ENCODE data around the gene POLG.
A peak's percentile ranks its signal among the peaks of the same experiment; 100 is the strongest.

Gene POLG

DNA sequence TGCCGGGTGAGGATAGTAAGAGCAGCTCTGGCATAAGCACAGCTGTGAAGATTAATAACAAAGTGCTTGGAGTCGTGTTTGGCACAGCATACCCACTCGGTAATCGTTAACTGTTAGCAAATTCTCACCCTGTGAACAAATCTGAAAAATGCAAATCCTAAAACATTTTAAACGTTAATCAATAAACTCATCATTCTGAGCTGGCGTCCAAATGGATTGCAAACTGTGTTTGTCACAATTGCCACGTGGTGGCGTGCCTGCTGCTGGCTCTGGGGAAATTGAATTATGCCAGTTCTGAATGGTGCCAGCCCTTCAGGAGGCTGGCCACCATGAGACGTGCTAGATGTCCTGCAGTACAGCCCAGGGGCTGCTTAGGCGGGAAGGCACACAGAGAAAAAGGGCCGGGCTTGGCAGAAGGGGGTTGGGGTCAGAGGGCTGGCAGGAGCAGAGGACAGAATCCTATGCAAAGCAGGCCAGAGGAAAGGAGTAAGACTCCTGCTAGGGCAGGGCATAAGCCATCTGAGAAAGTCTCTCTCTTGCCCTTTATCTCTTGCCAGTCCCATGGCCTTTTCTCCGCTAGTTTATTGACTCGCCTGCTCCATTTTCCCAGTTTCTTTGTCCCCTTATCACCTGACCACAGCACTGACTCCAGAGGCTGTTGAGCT lies 22.1 kb upstream of the POLG start:
- Histone ChIP-seq H3K4me1 (ENCODE audit: insufficient read depth, low read length) (peaks cover 33% of the 10 kb centered on the region), H2AFZ (ENCODE audit: low read depth, low read length) (no peak overlapping the region), H3K27me3 (ENCODE audit: insufficient read depth, low read length) (peaks cover 42% of the 10 kb centered on the region), H3K36me3 (ENCODE audit: insufficient read depth, low read length) (no peaks in the 10 kb centered on the region), H3K9me3 (ENCODE audit: low read length) (peaks cover 2% of the 10 kb centered on the region), H3K4me3 (ENCODE audit: low read length) (no peak overlapping the region)

DNA sequence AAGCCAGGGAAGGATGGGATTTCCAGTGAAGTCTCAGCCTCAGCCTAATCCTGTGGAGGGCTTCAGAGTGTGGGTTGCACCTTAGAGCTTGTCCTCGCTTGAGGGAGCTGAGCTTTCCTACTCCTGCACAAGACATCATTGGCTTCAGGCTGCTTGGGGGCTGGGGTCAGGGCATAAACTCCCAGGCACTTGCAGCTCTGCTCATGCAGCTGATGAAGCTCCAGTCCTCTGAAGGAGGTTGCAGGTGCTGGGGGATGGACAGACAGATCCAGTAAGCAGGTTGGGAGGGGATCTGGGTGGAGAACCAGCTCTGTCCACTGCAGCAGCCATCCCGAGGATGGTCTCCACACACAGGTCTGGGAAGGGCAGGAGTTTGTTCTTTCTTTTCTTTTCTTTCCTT lies 19.4 kb upstream of the POLG start:
- Histone ChIP-seq H3K9me3 (ENCODE audit: low read length) (peaks cover 2% of the 10 kb centered on the region), H3K36me3 (ENCODE audit: insufficient read depth, low read length) (no peaks in the 10 kb centered on the region), H3K4me1 (ENCODE audit: insufficient read depth, low read length) (peaks cover 6% of the 10 kb centered on the region), H3K4me3 (ENCODE audit: low read length) (no peak overlapping the region), H2AFZ (ENCODE audit: low read depth, low read length) (no peak overlapping the region), H3K27me3 (ENCODE audit: insufficient read depth, low read length) (peaks cover 55% of the 10 kb centered on the region)

DNA sequence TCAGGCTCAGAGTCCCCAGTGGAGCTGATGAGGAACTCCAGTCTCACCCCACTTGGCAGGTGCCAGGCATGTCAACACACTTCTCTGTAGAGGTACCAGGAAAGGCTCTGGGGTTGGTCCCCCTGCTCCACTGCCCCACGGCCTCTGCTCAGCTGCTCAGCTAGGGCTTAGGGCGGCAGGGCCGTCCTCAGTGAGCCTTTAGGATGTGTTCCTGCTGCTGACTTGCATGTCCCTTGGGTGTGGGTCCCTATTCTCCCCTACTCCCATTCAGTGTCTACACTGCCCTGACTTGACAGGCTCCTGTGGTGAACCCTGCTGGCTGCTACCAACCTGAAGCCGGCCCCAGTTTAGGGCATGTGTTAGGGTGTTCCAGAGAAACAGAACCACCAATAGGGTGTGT lies 17.9 kb upstream of the POLG start:
- Histone ChIP-seq H3K4me1 (ENCODE audit: insufficient read depth, low read length) (peaks cover 6% of the 10 kb centered on the region), H3K9me3 (ENCODE audit: low read length) (peaks cover 2% of the 10 kb centered on the region), H3K27me3 (ENCODE audit: insufficient read depth, low read length) (peaks cover 54% of the 10 kb centered on the region), H2AFZ (ENCODE audit: low read depth, low read length) (no peak overlapping the region), H3K4me3 (ENCODE audit: low read length) (no peak overlapping the region), H3K36me3 (ENCODE audit: insufficient read depth, low read length) (no peaks in the 10 kb centered on the region)

DNA sequence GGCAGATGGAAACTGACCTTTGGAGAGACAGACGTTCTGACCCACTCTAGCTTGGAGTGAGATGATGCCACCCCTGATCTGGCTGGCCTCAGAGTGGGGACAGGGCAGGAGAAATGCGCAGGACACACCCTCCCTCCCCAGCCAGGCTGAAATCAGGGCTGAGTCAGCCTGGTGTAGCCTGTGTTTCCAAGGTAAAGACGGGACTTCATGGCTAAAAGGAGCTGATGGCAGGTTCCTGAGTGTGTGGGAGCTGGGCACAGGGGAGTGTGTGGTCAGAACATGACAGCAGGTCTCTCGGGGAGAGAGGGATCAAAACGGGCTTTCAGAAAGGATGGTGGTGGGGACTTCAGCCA lies 14.6 kb upstream of the POLG start:
- Histone ChIP-seq H3K4me3 (ENCODE audit: low read length) (no peak overlapping the region), H3K4me1 (ENCODE audit: insufficient read depth, low read length) (peaks cover 3% of the 10 kb centered on the region), H3K27me3 (ENCODE audit: insufficient read depth, low read length) (peaks cover 48% of the 10 kb centered on the region), H3K9me3 (ENCODE audit: low read length) (peaks cover 4% of the 10 kb centered on the region), H3K36me3 (ENCODE audit: insufficient read depth, low read length) (no peaks in the 10 kb centered on the region), H2AFZ (ENCODE audit: low read depth, low read length) (no peak overlapping the region)

DNA sequence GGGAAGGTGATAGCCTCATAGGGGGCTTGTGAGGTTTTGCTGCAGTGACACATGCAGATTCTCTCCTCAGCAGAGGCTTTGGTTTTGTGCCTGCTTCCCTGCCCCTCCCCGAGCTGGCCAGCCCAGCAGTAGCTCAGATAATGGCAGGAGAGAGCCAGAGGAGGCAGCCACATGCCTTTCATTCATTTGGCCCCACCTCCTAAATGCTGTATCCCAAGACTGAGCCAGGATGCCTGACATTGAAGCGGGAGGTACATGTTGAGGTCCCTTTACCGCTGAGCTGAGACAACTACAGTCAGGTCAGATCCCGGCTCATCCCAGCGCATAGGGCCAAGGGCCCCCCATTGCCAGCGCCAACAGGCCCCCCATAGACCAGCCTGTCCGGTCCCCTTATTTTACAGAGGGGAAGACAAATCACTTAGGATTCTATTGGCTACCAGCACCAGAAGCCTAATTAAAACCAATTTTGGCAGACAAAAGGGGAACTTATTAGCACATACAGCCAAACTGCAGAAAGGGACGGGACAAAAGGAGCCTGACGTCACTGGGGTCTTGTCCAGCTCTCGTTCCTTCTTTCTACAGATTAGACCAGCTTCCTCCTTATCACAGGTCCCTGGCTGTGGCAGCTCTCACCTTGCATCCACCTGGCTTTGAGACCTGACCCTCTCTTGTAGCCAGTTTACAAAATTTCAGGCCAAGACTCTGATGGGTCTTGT lies 12.1 kb upstream of the POLG start:
- Histone ChIP-seq H3K36me3 (ENCODE audit: insufficient read depth, low read length) (no peaks in the 10 kb centered on the region), H2AFZ (ENCODE audit: low read depth, low read length) (no peak overlapping the region), H3K4me3 (ENCODE audit: low read length) (no peak overlapping the region), H3K4me1 (ENCODE audit: insufficient read depth, low read length) (peaks cover 3% of the 10 kb centered on the region), H3K9me3 (ENCODE audit: low read length) (peaks cover 2% of the 10 kb centered on the region), H3K27me3 (ENCODE audit: insufficient read depth, low read length) (peaks cover 32% of the 10 kb centered on the region)

DNA sequence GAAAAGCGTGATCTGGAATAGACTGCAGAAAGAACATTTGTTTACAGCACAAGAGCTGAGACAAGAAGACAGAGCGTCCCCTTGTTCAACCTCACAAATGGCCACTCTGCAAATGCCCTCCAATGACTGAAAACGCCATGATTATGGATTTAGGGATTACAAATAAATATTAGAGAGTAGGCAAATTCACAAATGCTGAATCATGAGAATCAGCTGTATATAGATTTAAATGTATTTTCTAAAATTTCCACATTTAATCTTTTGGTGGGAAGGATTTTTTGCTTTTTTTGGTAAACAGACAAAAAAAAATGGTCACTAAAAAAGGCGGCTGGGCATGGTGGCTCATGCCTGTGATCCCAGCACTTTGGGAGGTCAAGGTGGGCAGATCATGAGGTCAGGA lies 10.6 kb upstream of the POLG start:
- Histone ChIP-seq H3K36me3 (ENCODE audit: insufficient read depth, low read length) (no peaks in the 10 kb centered on the region), H3K4me3 (ENCODE audit: low read length) (no peak overlapping the region), H3K4me1 (ENCODE audit: insufficient read depth, low read length) (peaks cover 3% of the 10 kb centered on the region), H2AFZ (ENCODE audit: low read depth, low read length) (no peak overlapping the region), H3K27me3 (ENCODE audit: insufficient read depth, low read length) (peaks cover 28% of the 10 kb centered on the region), H3K9me3 (ENCODE audit: low read length) (peaks cover 2% of the 10 kb centered on the region)

DNA sequence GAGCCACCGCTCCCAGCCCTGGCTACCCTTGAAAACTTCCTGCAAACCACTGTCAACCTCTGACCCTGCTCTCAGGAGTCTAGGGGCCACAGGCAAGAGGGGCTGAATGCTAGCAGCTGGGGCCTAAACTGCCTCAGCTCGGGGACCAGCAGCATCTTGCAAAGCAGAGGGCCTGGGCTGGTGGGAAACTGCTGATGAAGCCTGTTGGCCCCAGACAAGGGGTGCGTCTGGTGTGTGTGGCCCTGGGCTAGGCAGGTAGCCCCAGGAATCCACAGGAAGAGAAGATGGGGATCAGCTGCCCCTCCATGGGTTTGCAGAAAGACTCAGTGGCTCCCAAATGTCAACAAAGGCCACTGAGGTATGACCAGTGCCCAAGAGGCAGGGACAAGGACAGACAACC lies 8.2 kb upstream of the POLG start:
- peaks cover 2% of the 10 kb centered on the region for H3K9me3 ChIP-seq (ENCODE audit: low read length)
- no peaks in the 10 kb centered on the region for H3K36me3 ChIP-seq (ENCODE audit: insufficient read depth, low read length)
- peaks cover 11% of the 10 kb centered on the region for H3K27me3 ChIP-seq (ENCODE audit: insufficient read depth, low read length)
- H2AFZ ChIP-seq (ENCODE audit: low read depth, low read length): no peak overlapping the region
- H3K4me1 ChIP-seq (ENCODE audit: insufficient read depth, low read length): peaks cover 3% of the 10 kb centered on the region
- no peak overlapping the region for H3K4me3 ChIP-seq (ENCODE audit: low read length)

DNA sequence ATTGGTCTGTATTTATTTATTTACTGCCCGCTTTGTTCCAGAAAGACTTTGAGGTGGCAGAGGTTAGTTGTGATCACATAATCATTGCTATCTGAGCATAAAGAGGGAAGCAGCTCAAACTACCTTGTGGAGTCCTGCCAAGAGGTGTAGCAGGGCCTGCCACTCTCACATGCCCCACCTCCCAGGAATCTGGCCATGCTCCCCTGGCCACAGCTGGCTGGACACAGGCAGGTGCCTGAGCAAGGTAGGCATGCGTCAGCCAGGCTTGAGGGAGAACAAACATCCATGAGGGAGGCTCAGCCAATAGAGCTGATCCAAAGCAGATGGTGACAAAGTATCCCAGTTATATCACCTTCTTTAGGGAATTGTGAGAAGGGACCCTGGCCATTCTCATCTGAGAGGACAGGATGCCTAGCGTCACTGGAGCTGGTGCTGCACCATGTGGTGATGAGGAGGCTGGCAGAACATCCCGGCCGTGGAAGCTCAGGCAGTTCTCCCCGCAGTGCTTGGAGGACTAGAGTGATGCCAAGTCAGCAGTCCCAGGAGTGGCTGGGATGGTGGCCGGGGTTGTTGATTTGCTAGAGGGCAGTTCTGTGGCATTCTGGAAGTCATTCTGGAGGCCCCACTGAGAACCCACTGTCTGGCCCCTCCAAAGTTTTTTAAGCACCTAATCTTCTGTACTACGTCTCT lies 6.8 kb upstream of the POLG start:
- Histone ChIP-seq H2AFZ (ENCODE audit: low read depth, low read length) (no peak overlapping the region), H3K4me3 (ENCODE audit: low read length) (no peak overlapping the region), H3K9me3 (ENCODE audit: low read length) (peaks cover 2% of the 10 kb centered on the region), H3K27me3 (ENCODE audit: insufficient read depth, low read length) (peaks cover 10% of the 10 kb centered on the region), H3K36me3 (ENCODE audit: insufficient read depth, low read length) (no peaks in the 10 kb centered on the region), H3K4me1 (ENCODE audit: insufficient read depth, low read length) (no peaks in the 10 kb centered on the region)

- peaks cover 10% of the 10 kb centered on the region for H3K27me3 ChIP-seq (ENCODE audit: insufficient read depth, low read length)
Observed at GRCh38 chr15:89340573-89340972, 5.9 kb upstream of the POLG start.

DNA sequence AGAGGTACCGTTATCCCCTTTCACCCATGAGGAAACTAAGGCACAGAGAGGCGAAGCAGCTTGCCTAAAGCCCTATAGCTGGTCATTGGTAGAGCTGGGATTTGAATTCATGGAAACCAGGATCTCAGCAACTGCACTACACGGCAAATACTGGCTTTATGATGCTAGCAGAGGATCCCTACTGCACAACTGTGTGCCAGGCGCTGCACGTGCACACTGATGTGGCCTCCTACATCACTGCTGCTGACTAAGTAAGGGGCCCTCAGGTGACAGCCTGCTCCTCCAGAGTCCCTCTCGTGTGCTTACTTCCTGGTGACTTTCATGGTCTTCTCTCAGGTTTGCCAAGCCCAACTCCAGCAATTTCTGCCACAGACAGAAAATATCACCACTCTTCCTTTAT lies 3.4 kb upstream of the POLG start:
- peaks cover 2% of the 10 kb centered on the region for H3K36me3 ChIP-seq (ENCODE audit: insufficient read depth, low read length)
- H3K4me1 ChIP-seq (ENCODE audit: insufficient read depth, low read length): peaks cover 16% of the 10 kb centered on the region
- H2AFZ ChIP-seq (ENCODE audit: low read depth, low read length): no peak overlapping the region
- no peak overlapping the region for H3K4me3 ChIP-seq (ENCODE audit: low read length)
- H3K9me3 ChIP-seq (ENCODE audit: low read length): no peaks in the 10 kb centered on the region
- H3K27me3 ChIP-seq (ENCODE audit: insufficient read depth, low read length): peaks cover 10% of the 10 kb centered on the region

More at GRCh38 chr15:89340573-89340972, 5.9 kb upstream of the POLG start:
- H3K36me3 ChIP-seq (ENCODE audit: insufficient read depth, low read length): no peaks in the 10 kb centered on the region
- H3K4me3 ChIP-seq (ENCODE audit: low read length): no peak overlapping the region
- H3K9me3 ChIP-seq (ENCODE audit: low read length): peaks cover 2% of the 10 kb centered on the region
- peaks cover 3% of the 10 kb centered on the region for H3K4me1 ChIP-seq (ENCODE audit: insufficient read depth, low read length)
- no peak overlapping the region for H2AFZ ChIP-seq (ENCODE audit: low read depth, low read length)

GRCh38 chr15:89335298-89336041 lies 846 bp upstream of the POLG start:
- H3K36me3 ChIP-seq (ENCODE audit: insufficient read depth, low read length): peaks cover 27% of the 10 kb centered on the region
- H3K4me3 ChIP-seq (ENCODE audit: low read length): peak overlapping the region; percentile 50
- H3K27me3 ChIP-seq (ENCODE audit: insufficient read depth, low read length): peaks cover 6% of the 10 kb centered on the region
- no peak overlapping the region for H2AFZ ChIP-seq (ENCODE audit: low read depth, low read length)
- peaks cover 25% of the 10 kb centered on the region for H3K4me1 ChIP-seq (ENCODE audit: insufficient read depth, low read length)
- H3K9me3 ChIP-seq (ENCODE audit: low read length): no peaks in the 10 kb centered on the region

DNA sequence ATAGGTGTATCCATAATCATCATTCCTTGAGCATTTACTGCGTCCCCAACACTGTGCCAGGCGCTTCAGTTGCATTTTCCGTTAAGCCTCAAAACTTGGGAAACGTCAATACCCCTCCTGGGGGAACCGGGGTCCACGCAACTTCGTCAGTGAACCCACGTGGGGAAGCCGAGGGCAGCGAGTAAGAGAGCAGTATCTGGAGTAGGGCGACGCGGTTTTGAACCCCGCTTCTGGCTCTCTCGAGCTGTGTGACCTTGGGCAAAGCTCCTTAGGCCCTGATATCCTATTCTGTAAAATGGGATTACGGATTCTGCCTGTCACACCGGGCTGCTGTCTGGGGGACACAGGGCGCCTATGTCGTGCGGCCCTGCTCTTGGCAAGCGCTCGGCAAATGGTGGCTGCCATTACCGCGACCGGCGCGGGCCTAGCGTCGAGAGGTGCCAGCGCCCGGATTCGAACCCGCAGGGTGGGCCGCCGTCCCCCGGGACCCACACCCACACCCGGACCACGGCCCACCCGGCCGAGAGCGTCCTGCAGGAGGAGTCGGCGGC lies 590 bp downstream of the POLG start:
- Histone ChIP-seq H3K36me3 (ENCODE audit: insufficient read depth, low read length) (peaks cover 40% of the 10 kb centered on the region), H3K4me1 (ENCODE audit: insufficient read depth, low read length) (peaks cover 25% of the 10 kb centered on the region), H3K27me3 (ENCODE audit: insufficient read depth, low read length) (peaks cover 6% of the 10 kb centered on the region), H3K4me3 (ENCODE audit: low read length) (peak overlapping the region; percentile 95), H2AFZ (ENCODE audit: low read depth, low read length) (no peak overlapping the region), H3K9me3 (ENCODE audit: low read length) (no peaks in the 10 kb centered on the region)
